Fibroblast of lung (primary cell): ENCODE measurements around the gene VEPH1. TPM values are rescaled to one million over a fixed set of nuclear protein-coding genes. Genes with fewer than 3 reads are reported as not detected.

Source experiments
- DNase-seq, 2 donors: peaks; one replicate each; pipeline versions ENCODE4 v3.0.0 to v3.0.0-alpha.2; 2010; ENCODE audit warnings: low read depth in 2 of 2
- H2AFZ ChIP-seq: 2 replicates; pipeline ENCODE4 v1.5.1; 2012; ENCODE audit warnings: low read length, control low read depth, inconsistent platforms
- H3K27ac ChIP-seq: 2 replicates; pipeline ENCODE4 v1.5.1; 2011; ENCODE audit warnings: low read length, control low read depth; ENCODE audit not compliant: insufficient read depth
- H3K27me3 ChIP-seq: 2 replicates; pipeline ENCODE4 v1.5.1; 2011; ENCODE audit warnings: mild to moderate bottlenecking, low read length; ENCODE audit not compliant: control insufficient read depth, insufficient read depth
- H3K36me3 ChIP-seq: 2 replicates; pipeline ENCODE4 v1.5.1; 2011; ENCODE audit warnings: low read length; ENCODE audit not compliant: control insufficient read depth, insufficient read depth
- H3K4me1 ChIP-seq: 2 replicates; pipeline ENCODE4 v1.5.1; 2011; ENCODE audit warnings: low read length; ENCODE audit not compliant: control insufficient read depth, insufficient read depth; ENCODE audit errors: extremely low read depth
- H3K4me2 ChIP-seq: 2 replicates; pipeline ENCODE4 v1.5.1; 2011; ENCODE audit warnings: low read length, control low read depth; ENCODE audit not compliant: insufficient read depth; ENCODE audit errors: extremely low read depth
- H3K4me3 ChIP-seq, 4 experiments: fragments of 200-600 bp in 1 of 4; sonication (generic) in 1 of 4; replicated peaks in 1 of 4; 2 replicates each; pipeline ENCODE4 v1.5.1; 2011 to 2016; ENCODE audit warnings: low read length in 4 of 4, low read depth in 3 of 4, mild to moderate bottlenecking in 3 of 4, control low read depth in 2 of 4, inconsistent platforms in 1 of 4, mixed read lengths in 1 of 4; ENCODE audit not compliant: insufficient read depth in 1 of 4; ENCODE audit errors: control extremely low read depth in 1 of 4
- H3K79me2 ChIP-seq: 2 replicates; pipeline ENCODE4 v1.5.1; 2012; ENCODE audit warnings: mild to moderate bottlenecking, low read length, inconsistent platforms; ENCODE audit not compliant: control insufficient read depth, insufficient read depth
- H3K9ac ChIP-seq: 2 replicates; pipeline ENCODE4 v1.5.1; 2011; ENCODE audit warnings: mild to moderate bottlenecking, low read length, control low read depth; ENCODE audit not compliant: insufficient read depth
- H3K9me3 ChIP-seq: 2 replicates; pipeline ENCODE4 v1.5.1; 2012; ENCODE audit warnings: low read depth, low read length; ENCODE audit not compliant: control insufficient read depth, insufficient read depth
- H4K20me1 ChIP-seq: 2 replicates; pipeline ENCODE4 v1.5.1; 2011; ENCODE audit warnings: low read length; ENCODE audit not compliant: control insufficient read depth, insufficient read depth; ENCODE audit errors: extremely low read depth
- CTCF ChIP-seq, 2 donors: IDR thresholded peaks in 1 of 2; conservative IDR thresholded peaks in 1 of 2; 1 replicate in 1 of 2; 2 replicates in 1 of 2; pipeline ENCODE4 v1.5.1; 2011 to 2012; ENCODE audit warnings: low read length in 2 of 2, control low read depth in 1 of 2, inconsistent platforms in 1 of 2, low read depth in 1 of 2, mild to moderate bottlenecking in 1 of 2
- EZH2 ChIP-seq: IDR thresholded peaks from 2 replicates; pipeline ENCODE4 v1.5.1; 2012; ENCODE audit warnings: low read length, control low read depth, mild to moderate bottlenecking; ENCODE audit errors: missing control alignments
- polyA plus RNA-seq, 2 donors: library from polyadenylated mRNA; depleted of rRNA in 1 of 2; stranded (reverse) in 1 of 2; unstranded in 1 of 2; fragments of >200 nt; gene quantifications; 2 replicates each; pipeline ENCODE4 v1.2.1, GENCODE V29; 2011 to 2012; ENCODE audit warnings: missing spikeins in 1 of 2
- total RNA-seq: library from RNA; depleted of rRNA; stranded (reverse); fragments of >200 nt; gene quantifications from 2 replicates; pipeline ENCODE4 v1.2.1, GENCODE V29; 2014

VEPH1 gene
- total and polyA plus RNA-seq, 2 donors (not counting 1 experiment from before 2014, with no cell fraction given): 13.1 to 34.7 TPM

GRCh38 chr3:157407769-157408168 lies 95.4 kb downstream of the VEPH1 start:
- Histone ChIP-seq H3K9me3 (no peaks in the 10 kb centered on the region), H3K79me2 (no peaks in the 10 kb centered on the region), H2AFZ (no peak overlapping the region), H3K27me3 (no peaks in the 10 kb centered on the region), H3K36me3 (no peaks in the 10 kb centered on the region), H3K4me1 (no peaks in the 10 kb centered on the region), H3K4me2 (no peak overlapping the region), H3K9ac (no peak overlapping the region), H4K20me1 (no peaks in the 10 kb centered on the region), H3K4me3 (no peak overlapping the region), H3K27ac (no peak overlapping the region)
- no peak for DNase-seq
- TF ChIP-seq CTCF (conservative IDR thresholded peaks at IDR 0.05 in 1 of 2, IDR thresholded peaks at IDR 0.05 in 1 of 2; ENCODE audit: low read depth in 1 of 2, low read length in 2 of 2) (no peak), EZH2 (no peak)

GRCh38 chr3:157406394-157406793 lies 96.8 kb downstream of the VEPH1 start:
- no peak for TF ChIP-seq CTCF (conservative IDR thresholded peaks at IDR 0.05 in 1 of 2, IDR thresholded peaks at IDR 0.05 in 1 of 2; ENCODE audit: low read depth in 1 of 2, low read length in 2 of 2)
- TF ChIP-seq EZH2: no peak
- no peak overlapping the region for H2AFZ ChIP-seq
- no peak for DNase-seq
- no peak overlapping the region for H3K9ac ChIP-seq
- H3K27me3 ChIP-seq: no peaks in the 10 kb centered on the region
- no peaks in the 10 kb centered on the region for H3K9me3 ChIP-seq
- no peak overlapping the region for H3K4me2 ChIP-seq
- no peaks in the 10 kb centered on the region for H3K79me2 ChIP-seq
- no peaks in the 10 kb centered on the region for H3K36me3 ChIP-seq
- H3K4me1 ChIP-seq: no peaks in the 10 kb centered on the region
- no peaks in the 10 kb centered on the region for H4K20me1 ChIP-seq
- H3K4me3 ChIP-seq: no peak overlapping the region
- H3K27ac ChIP-seq: no peak overlapping the region

- Histone ChIP-seq H2AFZ (no peak overlapping the region), H3K27ac (no peak overlapping the region), H3K4me3 (no peak overlapping the region), H3K4me2 (no peak overlapping the region), H3K9me3 (no peaks in the 10 kb centered on the region), H4K20me1 (no peaks in the 10 kb centered on the region), H3K27me3 (no peaks in the 10 kb centered on the region), H3K79me2 (no peaks in the 10 kb centered on the region), H3K36me3 (no peaks in the 10 kb centered on the region), H3K4me1 (no peaks in the 10 kb centered on the region), H3K9ac (no peak overlapping the region)
- peak; percentile 47 to 89 for DNase-seq
- no peak for TF ChIP-seq EZH2
- TF ChIP-seq CTCF (conservative IDR thresholded peaks at IDR 0.05 in 1 of 2, IDR thresholded peaks at IDR 0.05 in 1 of 2; ENCODE audit: low read depth in 1 of 2, low read length in 2 of 2): no peak
Measured at GRCh38 chr3:157405457-157405856, 97.8 kb downstream of the VEPH1 start.
